ENCODE data around the gene FNDC3A.
"Not testable (repeated sequence)": the region's sequence is repeated elsewhere in the genome, so short reads cannot be mapped to it uniquely, and the experiment has no call there.

Gene FNDC3A

GRCh38 chr13:49042476-49042875 is 66.8 kb downstream of the FNDC3A start:
- DNase-seq (ENCODE audit: low read depth) = peak; percentile 72

- no peak for DNase-seq (ENCODE audit: low read depth)
These were observed 68.3 kb downstream of the FNDC3A start for GRCh38 chr13:49044008-49044407.

- DNase-seq (ENCODE audit: low read depth) = no peak
These were observed 69.1 kb downstream of the FNDC3A start for GRCh38 chr13:49044836-49045235.

DNA sequence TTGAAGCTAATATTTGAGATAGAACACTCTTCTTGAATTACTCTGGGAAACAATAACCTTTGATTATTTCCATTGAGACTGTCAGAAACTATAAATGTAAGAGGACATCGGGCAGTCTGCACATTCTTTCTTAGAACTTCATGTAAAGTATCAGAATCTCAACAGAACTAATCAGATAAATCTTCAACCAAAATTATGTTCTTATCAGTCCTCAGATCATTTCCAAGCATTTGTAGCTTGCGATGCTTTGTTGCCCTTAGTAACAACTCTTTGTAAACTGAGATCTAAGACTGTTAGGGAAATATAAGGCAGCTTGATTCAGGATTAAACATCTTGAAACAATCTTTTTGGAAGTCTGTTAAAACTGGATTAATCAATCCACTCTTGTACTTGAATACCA is 70.3 kb downstream of the FNDC3A start:
- peak; percentile 62 for DNase-seq (ENCODE audit: low read depth)

DNA sequence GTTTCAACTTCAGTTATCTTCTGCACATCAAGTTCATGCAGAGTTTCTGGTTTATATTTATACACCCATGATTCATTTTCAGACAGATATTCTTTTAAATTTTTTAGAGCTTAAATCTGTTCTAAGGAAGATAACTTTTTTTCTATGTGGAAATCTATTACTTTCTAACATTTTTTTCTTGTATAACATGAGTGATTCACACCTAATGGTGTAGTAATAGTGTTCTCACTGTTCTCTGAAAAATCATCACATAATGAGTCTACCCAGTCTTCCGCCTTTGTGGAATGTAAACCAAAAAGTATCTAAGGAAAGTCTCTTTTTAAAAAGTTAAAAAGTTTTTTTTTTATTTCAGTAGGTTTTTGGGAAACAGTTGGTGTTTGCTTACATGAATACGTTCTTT is 70.8 kb downstream of the FNDC3A start:
- peak; percentile 59 for DNase-seq (ENCODE audit: low read depth)

DNA sequence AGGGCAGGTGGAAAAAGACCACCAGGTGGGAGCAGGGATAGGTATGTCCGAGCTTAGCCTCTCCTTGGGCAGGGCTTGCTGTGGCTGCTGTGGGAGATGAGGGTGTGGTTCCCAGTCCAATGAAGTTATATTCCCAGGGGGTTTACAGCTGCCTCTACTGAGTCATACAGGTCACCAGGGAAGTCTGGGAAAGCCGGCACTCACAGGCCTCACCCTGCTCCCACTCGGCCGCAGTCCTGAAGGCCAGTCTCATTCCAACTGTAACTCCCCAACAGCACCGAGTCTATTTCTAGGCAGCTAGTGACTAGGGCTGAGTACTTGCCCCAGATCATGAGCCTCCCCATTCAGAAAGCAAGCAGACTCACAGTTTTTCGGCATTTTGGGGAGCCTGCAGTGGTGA is 77.1 kb downstream of the FNDC3A start:
- no peak for DNase-seq (ENCODE audit: low read depth)

DNA sequence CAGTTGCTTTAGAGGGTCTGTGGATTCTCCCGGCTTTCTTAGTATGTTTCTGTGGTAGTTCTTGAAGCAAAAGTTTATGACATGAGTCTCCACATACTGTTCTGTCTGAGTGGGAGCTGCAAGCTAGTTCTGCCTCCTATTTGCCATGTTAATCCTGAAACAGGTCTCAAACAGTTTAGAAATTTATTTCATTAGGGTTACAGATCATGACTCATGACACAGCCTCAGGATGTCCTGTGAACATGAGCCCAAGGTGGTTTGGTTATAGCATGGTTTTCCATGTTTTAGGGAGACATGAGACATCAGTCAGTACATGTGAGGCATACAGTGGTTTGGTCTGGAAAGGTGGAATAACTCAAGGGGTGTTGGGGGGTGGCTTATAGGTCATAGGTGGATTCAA is 77.5 kb downstream of the FNDC3A start:
- no peak for DNase-seq (ENCODE audit: low read depth)

GRCh38 chr13:49053906-49054305 is 78.2 kb downstream of the FNDC3A start:
- no peak for DNase-seq (ENCODE audit: low read depth)

DNA sequence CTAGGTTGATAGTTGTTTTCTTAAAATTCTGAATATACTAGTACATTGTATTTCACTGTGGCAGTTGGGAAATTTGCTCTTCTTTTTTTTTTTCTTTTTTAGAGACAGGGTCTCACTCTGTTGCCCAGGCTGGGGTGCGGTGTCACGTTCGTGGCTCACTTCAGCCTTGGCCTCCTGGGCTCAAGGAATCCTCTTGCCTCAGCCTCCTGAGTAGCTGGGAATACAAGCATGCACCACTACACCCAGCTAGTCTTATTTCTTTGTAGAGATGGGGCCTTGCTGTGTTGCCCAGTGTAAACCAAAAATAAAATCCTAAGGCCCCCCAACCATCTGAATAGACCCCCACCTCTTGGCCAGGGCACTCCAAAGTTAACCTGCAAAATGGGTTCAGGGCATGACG is 79.3 kb downstream of the FNDC3A start:
- DNase-seq (ENCODE audit: low read depth) = no peak

DNA sequence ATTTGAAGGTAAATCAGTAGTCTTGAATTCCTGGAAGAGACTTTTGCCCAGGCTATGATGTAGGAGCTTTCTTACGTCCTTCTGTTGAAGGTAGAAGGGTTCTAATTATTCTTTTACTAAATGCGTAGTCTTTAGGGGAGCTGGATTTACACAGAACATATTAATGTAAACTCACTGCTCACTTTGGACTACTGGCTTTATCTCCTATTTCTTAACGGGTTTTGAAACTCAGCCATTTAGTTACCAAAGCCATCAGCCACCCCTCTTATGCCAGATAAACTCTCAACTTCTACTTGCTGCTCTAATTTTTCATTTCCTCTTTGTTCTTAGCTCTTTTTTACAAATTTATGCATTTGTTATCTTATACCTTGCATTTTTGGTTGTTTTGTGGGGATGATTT is 81.5 kb downstream of the FNDC3A start:
- no peak for DNase-seq (ENCODE audit: low read depth)

DNA sequence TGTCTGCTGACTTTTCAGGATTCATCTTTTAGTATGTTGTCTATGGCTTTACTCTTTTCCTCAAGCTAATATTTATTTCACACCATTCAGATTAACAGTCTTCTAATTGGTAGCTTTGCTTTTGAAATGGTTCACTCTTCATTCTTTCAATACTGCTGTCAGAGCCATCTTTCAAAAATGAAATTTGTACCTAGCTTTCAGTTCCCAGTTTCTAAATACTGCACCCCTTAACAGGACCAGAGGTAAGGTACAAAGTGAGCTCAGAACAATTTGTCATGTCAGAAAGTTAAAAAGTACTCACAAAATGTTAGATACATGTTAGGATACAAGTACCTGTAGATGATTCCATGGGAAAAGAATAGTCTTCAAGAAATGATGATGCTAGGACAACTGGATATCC is 83.0 kb downstream of the FNDC3A start:
- no peak for DNase-seq (ENCODE audit: low read depth)

DNA sequence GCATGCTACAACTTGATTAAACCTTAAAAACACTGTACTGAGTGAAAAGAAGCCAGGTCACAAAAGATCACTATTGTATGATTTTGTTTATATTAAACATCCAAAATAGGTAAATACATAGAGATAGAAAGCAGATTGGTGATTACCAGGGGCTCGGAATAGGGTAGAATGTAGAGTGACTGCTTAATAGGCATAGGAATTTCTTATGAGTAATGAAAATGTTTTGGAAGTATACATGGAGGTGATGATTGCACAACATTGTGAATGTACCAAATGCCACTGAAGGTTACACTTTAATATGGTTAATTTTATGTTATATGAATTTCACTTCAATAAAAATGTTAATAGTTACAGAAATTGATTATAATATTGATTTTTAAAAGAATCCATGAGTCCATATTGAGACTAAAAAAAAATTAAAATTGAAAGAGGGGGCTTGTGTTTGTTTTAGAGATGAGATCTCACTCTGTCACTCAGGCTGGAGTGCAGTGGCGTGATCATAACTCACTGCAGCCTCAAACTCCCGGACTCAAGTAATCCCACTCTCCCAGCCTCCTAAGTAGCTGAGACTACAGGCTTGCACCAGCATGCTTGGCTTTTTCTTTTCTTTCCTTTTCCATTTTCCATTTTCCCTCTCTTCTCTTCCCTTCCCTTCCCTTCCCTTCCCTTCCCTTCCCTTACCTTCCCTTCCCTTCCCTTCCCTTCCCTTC is 85.1 kb downstream of the FNDC3A start:
- DNase-seq (ENCODE audit: low read depth) = peak; percentile 68

GRCh38 chr13:49061388-49061752 is 85.7 kb downstream of the FNDC3A start:
- not testable (repeated sequence) for DNase-seq (ENCODE audit: low read depth)

DNA sequence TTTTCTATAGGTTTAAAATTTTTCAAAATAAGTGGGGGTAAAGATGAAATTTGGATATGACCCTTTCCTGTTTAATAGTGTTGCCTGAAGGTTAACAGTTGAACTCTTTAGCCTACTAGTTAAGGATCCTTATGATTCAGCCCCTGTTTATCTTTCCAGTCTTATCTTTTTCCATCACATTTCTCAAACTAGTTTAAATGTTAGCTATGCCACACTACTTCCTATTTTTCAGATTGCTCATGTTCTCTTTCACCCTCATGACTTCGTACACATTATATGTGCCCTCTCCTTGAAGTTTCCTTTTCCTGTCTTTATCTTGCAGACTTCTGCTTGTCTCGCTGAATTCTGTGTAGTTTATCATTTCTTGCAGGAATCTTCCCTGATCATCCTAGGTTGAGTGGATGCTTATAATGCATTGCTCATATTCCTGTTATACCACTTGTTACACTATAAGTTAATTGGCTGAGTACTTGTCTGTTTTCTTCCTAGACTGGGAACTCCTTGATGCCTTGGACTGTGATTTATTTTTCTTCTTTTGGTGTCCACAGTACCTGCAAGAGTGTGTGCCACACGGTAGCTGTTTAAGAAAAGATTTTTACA is 86.7 kb downstream of the FNDC3A start:
- no peak for DNase-seq (ENCODE audit: low read depth)

GRCh38 chr13:49063011-49063410 is 87.3 kb downstream of the FNDC3A start:
- no peak for DNase-seq (ENCODE audit: low read depth)

DNA sequence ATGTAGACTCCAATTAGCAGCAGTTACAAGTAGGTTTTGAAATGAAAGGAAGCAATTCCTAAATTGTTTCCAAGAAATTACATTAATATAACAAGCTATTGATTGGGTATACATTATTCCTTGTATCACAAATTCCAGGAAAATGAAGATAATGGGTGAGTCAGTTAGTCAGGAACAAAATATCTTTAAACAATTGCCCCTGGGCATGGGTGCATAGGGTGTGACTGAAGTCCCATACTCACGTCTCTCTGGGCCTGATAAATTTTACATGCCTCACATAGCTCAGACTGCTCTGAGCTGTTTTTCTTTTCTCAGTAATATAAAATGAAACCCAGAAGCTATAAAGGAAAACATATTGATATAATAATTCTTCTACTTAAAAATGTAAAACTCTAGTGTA is 87.8 kb downstream of the FNDC3A start:
- DNase-seq (ENCODE audit: low read depth) = no peak

GRCh38 chr13:49064476-49064875 is 88.8 kb downstream of the FNDC3A start:
- no peak for DNase-seq (ENCODE audit: low read depth)

GRCh38 chr13:49066856-49067255 is 91.1 kb downstream of the FNDC3A start:
- DNase-seq (ENCODE audit: low read depth) = no peak

DNA sequence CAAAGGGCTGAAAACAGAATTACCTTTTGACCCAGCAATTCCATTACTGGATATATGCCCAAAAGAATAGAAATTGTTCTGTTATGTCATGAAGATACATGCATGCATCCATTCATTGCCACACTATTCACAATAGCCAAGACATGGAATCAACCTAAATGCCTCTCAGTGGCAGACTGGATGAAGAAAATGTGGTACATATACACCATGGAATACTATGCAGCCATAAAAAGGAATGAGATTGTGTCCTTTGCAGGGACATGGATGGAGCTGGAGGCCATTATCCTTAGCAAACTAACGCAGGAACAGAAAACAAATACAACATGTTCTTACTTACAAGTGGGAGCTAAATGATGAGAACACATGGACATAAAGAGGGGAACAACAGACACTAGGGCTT is 92.8 kb downstream of the FNDC3A start:
- DNase-seq (ENCODE audit: low read depth) = not testable (repeated sequence)

- not testable (repeated sequence) for DNase-seq (ENCODE audit: low read depth)
These were observed 94.3 kb downstream of the FNDC3A start for GRCh38 chr13:49070021-49070420.

DNA sequence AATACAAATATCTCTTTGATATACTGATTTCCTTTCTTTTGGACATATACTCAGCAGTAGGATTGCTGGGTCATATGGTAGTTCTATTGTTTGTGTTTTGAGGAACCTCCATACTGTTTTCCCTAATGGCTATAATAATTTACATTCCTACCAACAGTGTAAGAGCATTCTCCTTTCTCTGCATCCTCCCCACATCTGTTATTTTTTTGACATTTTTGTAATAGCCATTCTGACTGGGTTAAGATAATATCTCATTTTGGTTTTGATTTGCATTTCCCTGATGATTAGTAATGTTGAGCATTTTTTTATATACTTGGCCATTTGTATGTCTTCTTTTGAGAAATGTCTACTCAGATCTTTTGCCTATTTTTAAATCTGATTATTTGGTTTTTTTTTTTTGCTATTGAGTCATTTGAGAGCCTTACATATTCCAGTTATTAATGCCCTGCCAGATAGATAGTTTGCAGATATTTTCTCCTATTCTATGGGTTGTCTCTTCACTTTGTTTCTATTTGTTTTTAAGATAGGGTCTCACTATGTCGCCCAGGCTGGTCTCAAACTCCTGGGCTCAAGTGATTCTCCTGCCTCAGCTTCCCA is 95.7 kb downstream of the FNDC3A start:
- no peak for DNase-seq (ENCODE audit: low read depth)

- DNase-seq (ENCODE audit: low read depth) = peak; percentile 96
These were observed 107.2 kb downstream of the FNDC3A start for GRCh38 chr13:49082653-49083536.

DNA sequence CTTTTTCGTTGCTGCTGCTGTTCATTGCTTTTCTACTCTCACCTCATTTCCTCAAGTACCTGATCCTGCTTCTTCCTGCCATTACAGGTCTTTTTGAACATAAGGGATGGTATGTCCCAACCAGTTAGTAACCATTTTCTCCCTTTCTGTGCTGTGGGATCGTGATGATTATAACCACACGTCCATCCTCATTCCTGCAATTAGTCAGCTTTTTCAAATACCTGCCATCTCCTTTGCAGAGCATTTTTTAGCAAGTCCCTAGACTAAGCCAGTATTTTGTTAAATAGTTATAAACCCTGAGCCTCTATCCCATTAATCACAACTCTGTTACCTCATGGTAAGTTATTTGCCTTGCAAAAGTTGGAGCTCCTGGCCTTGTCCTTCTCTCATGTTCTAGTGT is 109.2 kb downstream of the FNDC3A start:
- no peak for DNase-seq (ENCODE audit: low read depth)
